Cardiac septum (tissue), 1 donor: ENCODE data around the gene CFAP97D2. TPM values are rescaled to one million over a fixed set of nuclear protein-coding genes. Genes with fewer than 3 reads are reported as not detected.
"Not testable (repeated sequence)": the region's sequence is repeated elsewhere in the genome, so short reads cannot be mapped to it uniquely, and the experiment has no call there.

ENCODE experiments used
- DNase-seq: peaks from one replicate; pipeline ENCODE4 v3.0.0-alpha.2; 2020; ENCODE audit warnings: low spot score
- intact Hi-C: fragments of 100-400 bp; cut with DNase I; formaldehyde crosslinking; loops from one replicate; pipeline ENCODE4 v1.14.0; 2022
- total RNA-seq: library from RNA; stranded (reverse); fragmentation: NEBNext Ultra II Directional; extraction: Animal tissue kit (Norgen Biotek cat#: 25700); gene quantifications from one replicate; pipeline ENCODE4 v1.2.1, GENCODE V29; 2021
- donor health status: DM: no; HTN: no; CAD: no.

CFAP97D2 gene
- total RNA-seq, 1 donor from 2014 or later, result not detected

DNA sequence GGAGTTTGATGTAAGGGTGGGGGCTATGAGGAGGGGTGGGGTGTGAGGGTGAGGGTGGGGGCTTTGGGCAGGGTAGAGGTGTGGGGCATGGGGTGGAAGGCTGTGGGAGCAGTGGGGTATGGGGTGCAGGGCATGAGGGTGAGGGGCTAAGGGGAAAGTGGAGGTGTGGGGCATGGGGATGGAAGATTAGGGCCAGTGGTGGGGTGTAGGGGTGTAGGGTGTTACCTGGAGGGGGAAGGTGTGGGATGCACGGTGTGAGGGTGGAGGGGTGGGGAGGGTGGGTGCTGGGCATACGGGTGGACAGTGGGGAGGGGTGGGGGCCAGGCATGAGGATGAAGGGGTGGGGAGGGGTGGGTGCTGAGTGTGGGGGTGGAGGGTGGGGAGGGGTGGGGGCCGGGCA is 23.7 kb upstream of the CFAP97D2 start:
- no peak for DNase-seq
- intact Hi-C loops, result no loop called here

- intact Hi-C loops, result no loop called here
- DNase-seq, result peak; percentile 46
These were observed 22.9 kb upstream of the CFAP97D2 start for GRCh38 chr13:114155926-114156883.

DNA sequence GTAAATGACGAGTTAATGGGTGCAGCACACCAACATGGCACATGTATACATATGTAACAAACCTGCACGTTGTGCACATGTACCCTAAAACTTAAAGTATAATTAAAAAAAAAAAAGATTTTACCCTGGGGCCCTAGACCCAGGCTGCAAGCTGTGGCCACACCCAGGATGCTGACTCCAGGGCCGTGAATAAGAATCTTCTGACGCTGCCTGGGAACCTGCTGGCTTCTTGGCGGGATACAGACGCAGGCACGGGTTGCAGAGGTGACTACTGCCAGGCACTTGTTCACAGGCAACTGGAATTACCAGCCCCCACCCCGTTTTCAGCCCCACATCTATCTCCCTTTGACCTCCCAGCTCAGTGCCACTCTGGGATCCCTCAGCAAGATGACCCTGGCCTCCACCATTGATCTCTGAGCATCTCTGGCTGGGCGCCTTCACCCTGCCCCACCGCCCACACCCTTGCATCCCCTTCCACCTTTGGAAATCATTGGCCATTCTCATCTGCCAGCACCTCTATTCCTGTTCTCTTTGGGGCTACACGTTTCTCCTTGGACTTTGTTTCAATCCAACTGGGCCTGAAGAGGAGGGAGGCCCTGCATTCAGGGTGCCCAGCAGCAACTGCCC is 21.1 kb upstream of the CFAP97D2 start:
- intact Hi-C loops, result no loop called here

DNA sequence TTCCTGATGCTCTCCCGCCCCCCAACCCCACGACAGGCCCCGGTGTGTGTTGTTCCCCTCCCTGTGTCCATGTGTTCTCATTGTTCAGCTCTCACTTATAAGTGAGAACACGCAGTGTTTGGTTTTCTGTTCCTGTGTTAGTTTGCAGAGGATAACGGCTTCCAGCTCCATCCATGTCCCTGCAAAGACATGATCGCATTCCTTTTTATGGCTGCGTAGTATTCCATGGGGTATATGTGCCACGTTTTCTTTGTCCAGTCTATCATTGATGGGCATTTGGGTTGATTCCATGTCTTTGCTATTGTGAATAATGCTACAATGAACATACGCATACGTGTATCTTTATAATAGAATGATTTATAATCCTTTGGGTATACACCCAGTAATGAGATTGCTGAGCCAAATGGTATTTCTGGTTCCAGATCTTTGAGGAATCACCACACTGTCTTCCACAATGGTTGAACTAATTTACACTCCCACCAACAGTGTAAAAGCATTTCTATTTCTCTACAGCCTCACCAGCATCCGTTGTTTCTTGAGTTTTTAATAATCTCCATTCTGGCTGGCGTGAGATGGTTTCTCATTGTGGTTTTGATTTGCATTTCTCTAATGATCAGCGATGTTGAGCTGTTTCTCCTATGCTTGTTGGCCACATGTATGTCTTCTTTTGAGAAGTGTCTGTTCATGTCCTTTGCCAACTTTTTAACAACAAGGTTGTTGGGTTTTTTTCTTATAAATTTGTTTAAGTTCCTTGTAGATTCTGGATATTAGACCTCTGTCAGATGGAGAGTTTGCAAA is 20.0 kb upstream of the CFAP97D2 start:
- intact Hi-C loops, DNase-seq: not testable (repeated sequence)

More for the DNA sequence above, 21.1 kb upstream of the CFAP97D2 start:
- peak; percentile 44 for DNase-seq

DNA sequence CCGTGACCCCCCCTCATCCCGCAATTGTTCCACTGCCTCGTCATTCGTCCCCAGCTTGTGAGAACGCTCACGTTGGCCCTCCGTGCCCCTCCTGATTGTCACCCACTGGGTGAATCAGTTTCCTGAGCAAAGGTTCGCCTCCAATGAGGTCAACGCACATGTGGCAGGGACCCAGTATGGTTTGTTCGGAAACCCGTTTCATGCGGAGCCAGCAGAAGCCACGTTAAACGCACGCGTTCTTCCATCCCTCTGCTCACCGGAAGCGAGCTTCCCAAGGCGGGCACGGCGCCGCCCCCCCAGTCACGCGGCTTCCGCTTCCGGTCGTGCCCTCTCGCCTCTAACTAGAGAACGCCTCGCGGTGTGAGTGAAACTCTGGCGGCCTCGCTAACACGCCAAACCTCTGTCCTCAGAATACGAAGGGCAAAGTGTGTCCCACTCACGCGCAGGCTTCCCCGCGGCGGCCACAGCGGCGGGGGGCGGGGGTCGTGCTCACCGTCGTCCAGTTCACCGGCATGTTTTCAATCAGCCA is 18.0 kb upstream of the CFAP97D2 start:
- intact Hi-C loops, result no loop called here
- peak; percentile 55 for DNase-seq

GRCh38 chr13:114161644-114162532 is 17.2 kb upstream of the CFAP97D2 start:
- peak; percentile 80 for DNase-seq

DNA sequence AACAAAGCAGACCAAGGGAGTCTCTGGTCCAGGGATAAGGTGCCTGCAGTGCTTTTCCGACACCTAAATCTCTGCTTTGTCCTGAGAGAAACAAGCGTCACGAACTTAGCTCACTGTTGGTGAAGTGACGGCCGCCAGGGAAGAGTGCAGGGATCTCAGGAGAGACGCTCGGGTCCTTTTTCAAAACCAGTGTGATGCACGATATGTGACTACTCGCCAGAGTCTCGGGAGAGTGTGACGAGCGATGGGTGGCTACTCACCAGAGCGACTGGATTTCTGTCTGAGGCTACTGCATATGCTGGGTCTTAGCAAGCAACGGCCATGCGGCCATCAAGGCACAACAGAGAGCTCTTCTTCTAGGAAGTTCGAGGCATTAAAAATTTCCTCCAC is 16.5 kb upstream of the CFAP97D2 start:
- intact Hi-C loops, result no loop called here
- DNase-seq, result no peak

More at GRCh38 chr13:114161644-114162532, 17.2 kb upstream of the CFAP97D2 start:
- intact Hi-C loops, result no loop called here

- peak; percentile 63 for DNase-seq
- intact Hi-C loops, result no loop called here
These were observed 15.0 kb upstream of the CFAP97D2 start for GRCh38 chr13:114164053-114164452.

GRCh38 chr13:114164681-114165429 is 14.2 kb upstream of the CFAP97D2 start:
- peak; percentile 62 for DNase-seq
- intact Hi-C loops, result no loop called here

DNA sequence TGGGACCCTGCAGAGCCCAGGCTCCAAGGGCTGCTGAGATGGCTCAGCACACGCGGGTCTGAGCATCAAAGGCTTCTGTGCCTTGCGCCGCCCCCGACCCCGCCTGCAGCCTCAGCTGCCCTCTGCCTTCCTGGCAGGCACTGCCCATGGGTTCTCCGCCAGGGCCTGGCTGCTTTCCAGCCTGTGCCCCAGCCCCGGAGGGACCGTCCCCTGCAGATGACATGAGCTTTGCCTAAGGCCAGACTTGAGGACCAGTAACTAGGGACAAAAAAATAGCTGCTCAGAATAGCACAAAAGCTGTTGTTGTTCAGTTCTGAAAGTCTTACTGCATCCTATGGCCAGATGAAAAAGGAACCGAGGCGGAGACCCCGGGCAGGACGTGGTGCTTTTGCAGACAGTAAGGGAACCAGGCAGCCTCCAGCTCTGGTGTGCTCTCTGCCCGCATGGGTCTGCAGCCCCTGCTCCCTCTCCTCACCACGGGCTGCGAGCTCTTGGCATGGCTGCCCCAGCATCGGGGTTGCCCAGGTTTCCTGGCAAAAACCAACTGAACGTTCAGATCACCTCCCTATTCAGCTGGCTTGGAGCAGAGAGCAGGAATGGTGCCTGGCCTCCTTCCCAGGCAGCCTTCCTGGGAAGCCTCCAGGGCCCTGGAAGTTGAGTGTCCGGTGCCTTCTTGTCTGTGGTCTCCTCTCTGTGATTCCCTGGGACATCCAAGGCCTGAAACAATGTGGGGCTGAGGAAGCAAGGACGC is 12.5 kb upstream of the CFAP97D2 start:
- peak; percentile 73 for DNase-seq
- intact Hi-C loops, result no loop called here

DNA sequence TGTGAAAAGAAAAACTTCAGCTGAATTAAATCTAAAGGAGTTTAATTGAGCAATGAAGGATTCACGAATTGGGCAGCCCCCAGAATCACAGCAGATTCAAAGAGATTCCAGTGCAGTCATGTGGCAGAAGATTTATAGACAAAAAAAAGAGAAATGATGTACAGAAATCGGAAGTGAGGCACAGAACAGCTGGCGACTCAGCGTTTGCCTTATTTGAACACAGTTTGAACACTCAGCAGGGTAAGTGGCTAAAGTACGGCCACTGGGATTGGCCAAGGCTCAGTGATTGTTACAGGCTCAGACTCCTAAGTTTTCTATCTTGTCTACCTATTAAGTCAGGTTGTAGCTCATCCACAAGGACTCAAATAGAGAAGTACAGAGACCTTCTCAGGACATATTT is 11.6 kb upstream of the CFAP97D2 start:
- intact Hi-C loops, result no loop called here
- DNase-seq, result peak; percentile 41

GRCh38 chr13:114167885-114168284 is 11.2 kb upstream of the CFAP97D2 start:
- intact Hi-C loops, result no loop called here
- no peak for DNase-seq

DNA sequence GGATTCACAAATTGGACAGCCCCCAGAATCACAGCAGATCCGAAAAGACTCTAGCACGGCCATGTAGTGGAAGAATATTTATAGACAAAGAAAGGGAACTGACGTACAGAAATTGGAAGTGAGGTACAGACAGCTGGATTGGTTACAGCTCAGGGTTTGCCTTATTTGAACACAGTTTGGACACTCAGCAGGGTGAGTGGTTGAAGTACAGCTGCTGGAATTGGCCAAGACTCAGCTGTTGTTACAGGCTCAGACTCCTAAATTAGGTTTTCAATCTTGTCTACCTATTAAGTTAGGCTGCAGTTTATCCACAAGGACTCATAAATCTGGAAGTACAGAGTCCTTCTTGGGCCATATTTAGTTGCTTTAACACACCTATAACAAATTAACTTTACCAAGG is 5.8 kb upstream of the CFAP97D2 start:
- no peak for DNase-seq
- intact Hi-C loops, result no loop called here

GRCh38 chr13:114173745-114174144 is 5.3 kb upstream of the CFAP97D2 start:
- no peak for DNase-seq
- intact Hi-C loops, result no loop called here

- no peak for DNase-seq
- intact Hi-C loops, result no loop called here
These were observed 4.5 kb upstream of the CFAP97D2 start for GRCh38 chr13:114174529-114174961.

DNA sequence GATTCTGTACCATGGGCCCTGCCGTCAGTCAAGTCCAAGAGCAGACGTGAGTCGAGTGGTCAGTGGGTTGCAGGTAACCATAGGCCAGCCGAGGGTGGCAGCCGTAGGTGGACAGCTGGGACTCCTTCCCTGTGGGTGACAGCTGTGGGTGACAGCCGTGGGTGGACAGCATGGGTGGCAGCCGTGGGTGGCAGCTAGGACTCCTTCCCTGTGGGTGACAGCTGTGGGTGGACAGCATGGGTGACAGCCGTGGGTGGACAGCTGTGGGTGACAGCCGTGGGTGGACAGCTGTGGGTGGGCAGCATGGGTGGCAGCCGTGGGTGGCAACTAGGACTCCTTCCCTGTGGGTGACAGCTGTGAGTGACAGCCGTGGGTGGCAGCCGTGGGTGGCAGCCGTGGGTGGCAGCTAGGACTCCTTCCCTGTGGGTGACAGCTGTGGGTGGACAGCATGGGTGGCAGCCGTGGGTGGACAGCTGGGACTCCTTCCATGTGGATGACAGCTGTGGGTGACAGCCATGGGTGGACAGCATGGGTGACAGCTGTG is 2.6 kb upstream of the CFAP97D2 start:
- intact Hi-C loops, DNase-seq: not testable (repeated sequence)
